Stimulated activated CD4-positive, alpha-beta T cell treated with anti-CD3 and anti-CD28 coated beads, Interleukin-1b, Interleukin-23, amount 100 ng/mL, for 1 hour (primary cell): ENCODE measurements around the gene TMEM167A.
"Not testable (repeated sequence)": the region's sequence is repeated elsewhere in the genome, so short reads cannot be mapped to it uniquely, and the experiment has no call there.

Source experiments
- DNase-seq, 2 donors: peaks; one replicate each; pipeline ENCODE4 v3.0.0-alpha.2; 2020; ENCODE audit warnings: low read depth in 2 of 2

TMEM167A gene

DNA sequence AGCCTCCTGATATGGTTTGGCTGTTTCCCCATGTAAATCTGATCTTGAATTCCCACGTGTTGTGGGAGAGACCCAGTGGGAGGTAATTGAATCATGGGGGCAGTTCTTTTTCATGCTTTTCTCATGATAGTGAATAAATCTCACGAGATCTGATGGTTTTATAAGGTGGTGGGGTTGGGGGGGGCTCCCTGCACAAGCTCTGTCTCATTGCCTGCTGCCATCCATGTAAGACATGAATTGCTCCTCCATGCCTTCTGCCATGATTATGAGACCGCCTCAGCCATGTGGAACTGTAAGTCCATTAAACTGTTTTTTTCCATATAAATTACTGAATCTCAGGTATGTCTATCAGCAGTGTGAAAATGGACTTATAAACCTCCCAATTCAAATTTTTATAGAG lies 13.0 kb upstream of the TMEM167A start:
- DNase-seq, result no peak

DNA sequence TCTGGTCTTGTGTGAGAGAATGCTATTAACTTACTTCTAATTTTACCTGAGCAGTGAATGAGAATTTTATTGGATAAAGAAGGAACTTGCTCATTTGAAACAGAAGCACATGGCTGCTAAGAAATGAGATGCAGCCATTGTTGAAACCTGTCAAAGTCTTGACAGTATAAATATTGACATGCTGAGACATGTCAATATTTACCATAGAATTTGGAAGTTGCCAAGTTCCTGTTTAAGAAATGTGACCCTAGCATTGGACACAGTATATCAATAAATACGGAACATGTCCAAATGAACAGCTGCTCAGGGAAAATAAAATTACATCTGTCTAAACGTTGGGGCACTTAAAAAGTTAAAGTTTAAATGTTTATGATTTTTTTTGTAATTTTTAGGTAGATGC lies 7.9 kb upstream of the TMEM167A start:
- no peak for DNase-seq

DNA sequence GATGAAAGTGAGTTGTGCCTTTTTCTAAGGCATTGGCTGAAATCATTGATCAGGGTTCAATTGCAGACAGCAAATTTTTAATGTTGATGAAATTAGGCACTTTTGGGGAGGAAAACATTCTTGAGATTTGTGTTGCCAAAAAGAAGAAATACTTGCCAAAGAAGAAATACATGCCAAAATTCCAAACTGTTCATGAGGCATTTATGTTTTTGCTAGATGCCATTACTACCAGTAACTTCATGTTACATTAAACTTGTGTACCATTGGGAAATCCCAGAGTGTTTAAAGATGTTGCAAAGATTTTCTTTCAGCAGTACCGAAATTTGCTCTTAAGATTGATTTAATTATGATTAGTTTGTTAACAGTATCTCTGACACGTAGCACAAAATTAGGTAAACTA lies 7.1 kb upstream of the TMEM167A start:
- no peak for DNase-seq

- DNase-seq, result no peak
These were observed 5.6 kb upstream of the TMEM167A start for GRCh38 chr5:83082750-83083149.

DNA sequence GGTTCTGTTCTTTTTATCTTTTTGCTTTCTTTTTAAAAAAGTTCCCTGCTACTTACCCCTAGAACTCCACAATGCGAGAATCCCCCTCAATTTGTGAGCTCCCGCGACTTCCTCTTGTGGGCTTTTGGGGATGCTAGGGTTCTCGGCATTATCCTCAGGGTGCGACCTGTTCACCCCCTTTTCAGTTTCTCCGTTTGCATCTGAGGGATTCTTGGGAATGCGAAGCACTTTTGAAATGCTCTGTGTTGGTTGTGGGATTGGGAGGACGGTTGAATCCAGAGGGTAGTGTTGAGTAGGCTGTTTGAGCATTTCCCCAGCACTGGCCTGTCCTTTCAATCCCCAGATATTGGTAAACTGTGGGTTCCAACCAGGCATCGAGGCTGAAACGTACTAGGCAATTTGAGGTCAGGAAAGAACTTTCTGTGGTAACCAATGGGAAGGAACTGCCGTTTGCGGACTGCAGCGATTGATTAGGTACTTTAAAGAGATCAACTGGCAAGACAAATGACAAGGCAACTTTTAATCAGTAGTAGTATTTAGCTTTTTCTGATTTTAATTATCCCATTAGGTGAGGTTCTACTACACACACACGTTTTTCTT lies 568 bp upstream of the TMEM167A start:
- DNase-seq, result no peak

GRCh38 chr5:83072966-83073365 lies 4.2 kb downstream of the TMEM167A start:
- DNase-seq, result no peak

- DNase-seq, result no peak
These were observed 5.7 kb downstream of the TMEM167A start for GRCh38 chr5:83071286-83072051.

DNA sequence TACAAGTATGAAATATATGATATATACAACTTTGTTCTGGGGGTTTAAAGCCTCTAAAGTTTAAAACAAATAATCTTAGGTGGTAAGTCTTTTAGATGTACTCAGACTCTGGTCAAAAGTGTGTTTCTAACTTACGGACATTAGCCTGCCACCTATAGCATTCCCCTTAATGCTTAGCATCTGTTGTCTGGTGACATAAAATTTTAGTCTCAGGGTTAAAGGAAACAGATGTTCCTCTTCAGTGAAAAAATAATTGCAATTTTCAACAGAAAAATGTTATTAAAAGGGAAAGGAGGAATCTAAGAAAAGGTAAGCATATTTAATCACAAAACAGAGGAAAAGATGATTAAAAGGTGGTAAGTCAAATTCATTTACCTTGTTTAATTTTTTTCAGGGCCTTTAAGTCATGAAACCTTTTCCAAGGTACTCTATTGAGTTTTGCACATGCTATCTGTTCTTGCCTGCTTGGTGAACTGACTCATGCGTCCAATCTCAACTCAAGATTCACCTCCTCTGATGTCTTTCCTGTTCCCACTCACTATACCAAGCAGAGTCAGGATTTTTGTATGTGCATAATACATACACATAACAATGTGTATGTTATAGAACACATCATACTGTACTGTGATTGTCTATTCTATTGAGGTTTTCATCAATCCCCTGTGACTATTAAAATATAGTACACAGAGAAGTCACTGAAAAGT lies 7.9 kb downstream of the TMEM167A start:
- DNase-seq, result no peak

- DNase-seq, result not testable (repeated sequence)
These were observed 9.8 kb downstream of the TMEM167A start for GRCh38 chr5:83067377-83067776.

GRCh38 chr5:83066548-83067110 lies 10.6 kb downstream of the TMEM167A start:
- no peak for DNase-seq

DNA sequence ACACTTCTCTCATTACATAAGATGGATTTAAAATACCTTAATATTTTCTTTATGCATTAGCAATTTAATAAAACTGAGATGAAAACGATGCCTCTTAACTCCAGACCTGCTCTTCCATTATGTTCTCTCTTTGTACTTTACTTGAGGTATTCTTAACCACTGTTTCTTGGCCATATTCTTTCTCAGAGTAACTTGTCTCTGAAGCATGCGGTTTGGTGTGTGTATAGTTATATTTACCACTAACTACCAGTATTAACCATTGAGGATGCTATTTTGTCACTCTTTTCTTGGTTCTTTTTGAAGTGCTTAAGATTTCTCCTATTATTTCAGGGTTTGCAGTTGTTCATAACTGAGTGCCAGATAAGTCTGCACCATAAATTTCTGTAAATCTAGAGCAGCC lies 17.9 kb downstream of the TMEM167A start:
- DNase-seq, result no peak

- DNase-seq, result no peak
These were observed 18.5 kb downstream of the TMEM167A start for GRCh38 chr5:83058726-83059125.

GRCh38 chr5:83055166-83055565 lies 22.0 kb downstream of the TMEM167A start:
- DNase-seq, result no peak

- no peak for DNase-seq
These were observed 26.4 kb downstream of the TMEM167A start for GRCh38 chr5:83050723-83051340.

DNA sequence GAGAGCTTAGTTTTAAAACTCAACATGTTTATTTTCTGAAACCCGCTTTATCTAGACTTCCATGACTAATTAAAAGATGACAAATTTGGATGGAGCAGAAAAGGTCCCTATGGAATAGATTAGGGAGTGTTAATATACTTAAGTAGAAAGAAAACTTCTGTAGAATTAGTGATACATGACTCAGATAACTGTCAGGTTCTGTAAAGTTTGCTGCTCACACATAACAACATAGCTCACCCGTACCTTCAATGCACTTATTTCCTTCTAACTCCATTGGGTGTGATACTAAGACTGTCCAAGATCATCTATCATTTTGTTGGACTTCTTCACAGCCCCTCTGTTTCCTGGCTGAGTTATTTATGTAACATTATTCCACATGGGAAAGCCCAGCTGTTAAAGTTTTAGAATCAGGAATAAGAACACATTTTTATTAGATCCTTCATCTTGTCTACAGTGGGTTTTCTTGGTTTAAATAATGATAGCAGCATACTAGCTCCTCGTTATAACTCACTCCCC lies 27.8 kb downstream of the TMEM167A start:
- no peak for DNase-seq

DNA sequence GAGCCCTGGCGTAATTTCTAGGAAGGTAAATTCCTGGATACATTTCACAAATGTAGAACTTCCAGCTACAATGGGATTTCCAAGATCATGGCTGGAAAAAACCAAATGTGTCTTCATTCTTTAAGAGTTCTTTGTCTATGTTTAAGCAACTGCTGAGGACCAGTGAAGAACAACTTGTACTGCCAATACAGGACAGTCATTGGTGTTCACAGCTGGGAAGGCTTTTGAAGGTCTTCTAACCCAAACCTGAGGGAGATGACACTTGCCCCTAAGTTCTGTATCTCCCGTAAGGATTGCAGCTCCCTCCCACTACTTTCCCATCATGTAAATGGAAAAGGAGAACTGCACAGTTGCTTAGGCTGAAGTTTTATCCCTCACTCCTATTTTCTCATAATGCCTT lies 28.4 kb downstream of the TMEM167A start:
- DNase-seq, result no peak

DNA sequence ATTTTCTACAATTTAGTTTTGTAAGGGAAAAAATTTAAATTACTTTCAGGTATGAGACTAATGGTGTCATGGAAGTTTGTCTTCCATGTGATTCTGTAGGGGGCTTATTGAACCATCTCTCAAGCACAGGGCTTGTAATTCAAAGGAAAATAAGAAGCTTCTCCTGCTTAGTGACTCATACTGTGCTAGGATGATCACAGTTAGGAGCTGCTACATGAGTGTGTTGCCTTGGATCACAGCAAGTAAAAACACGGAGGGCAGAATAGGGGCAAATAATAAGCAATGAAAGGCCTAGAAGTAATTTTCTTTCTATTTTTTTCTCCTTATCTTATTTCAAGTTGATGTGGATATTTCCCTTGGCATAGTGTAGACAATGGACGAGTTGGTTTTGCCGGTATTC lies 28.9 kb downstream of the TMEM167A start:
- DNase-seq, result no peak

DNA sequence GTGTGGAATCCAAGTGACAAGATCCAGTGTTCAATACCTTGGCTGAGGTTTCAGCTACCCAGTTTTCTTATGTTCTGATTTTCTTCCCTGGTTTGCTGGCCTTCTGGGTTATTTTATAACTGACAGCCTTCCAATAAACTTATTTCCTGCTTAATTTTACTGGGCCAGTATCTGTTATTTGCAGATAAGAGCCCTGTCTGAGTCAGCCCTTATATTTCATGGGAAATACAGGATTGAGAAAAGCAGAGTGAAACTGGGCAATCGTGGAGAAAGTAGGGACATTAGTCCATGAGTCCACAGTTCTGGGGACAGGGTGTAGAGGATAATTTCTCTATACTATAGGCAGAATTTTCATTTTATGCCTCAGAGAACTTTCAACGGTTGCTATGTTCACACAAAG lies 32.3 kb downstream of the TMEM167A start:
- no peak for DNase-seq

DNA sequence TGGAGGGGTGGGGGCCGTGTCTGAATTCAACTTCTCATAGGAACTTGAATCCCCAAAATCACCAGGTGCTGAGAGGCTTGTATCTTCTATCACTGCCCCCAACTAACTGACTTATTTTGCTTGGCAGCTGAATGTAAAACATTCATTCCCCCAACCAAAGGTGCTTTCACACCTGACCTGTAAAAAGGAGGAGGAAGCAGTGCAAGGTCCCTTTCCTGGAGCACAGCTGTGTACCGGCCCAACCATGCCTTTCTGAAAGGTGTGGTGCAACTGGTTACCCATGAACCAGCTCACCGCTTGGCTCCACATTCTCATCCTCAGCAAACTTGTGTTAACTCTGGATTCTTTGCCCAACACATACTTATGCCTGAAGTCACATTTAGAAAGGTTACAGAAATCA lies 34.7 kb downstream of the TMEM167A start:
- DNase-seq, result no peak

GRCh38 chr5:83038924-83039323 lies 38.3 kb downstream of the TMEM167A start:
- no peak for DNase-seq

GRCh38 chr5:83036991-83037575 lies 40.1 kb downstream of the TMEM167A start:
- DNase-seq, result no peak
